Measurements from ENCODE around the gene H6PD. TPM values are rescaled to one million over a fixed set of nuclear protein-coding genes. Genes with fewer than 3 reads are reported as not detected.

Gene H6PD
- 10 to 100 TPM; 13.2 to 13.5 TPM for total RNA-seq

GRCh38 chr1:9234223-9235095 is at the start of gene H6PD:
Gene H6PD (plus strand): TSS chr1:9234774. CDS start chr1:9244935, 10,161 bp downstream.
- ATAC-seq (peak; percentile 89), DNase-seq (peak; percentile 82)
- Mint-ChIP-seq H3K4me1 (peaks cover 39% of the 10 kb centered on the region), H3K9me3 (ENCODE audit: low read depth) (no peaks in the 10 kb centered on the region), H3K27me3 (peaks cover 3% of the 10 kb centered on the region), H3K4me3 (peak within 1 kb of the TSS; percentile 86), H3K36me3 (peaks cover 3% of the 10 kb centered on the region), H3K27ac (peak within 1 kb of the TSS; percentile 93)
- CTCF ChIA-PET, result interaction anchor here (0.8 to 4.1 kb wide), 22 partner anchors 9 to 335 kb away, joined by 3 to 25 read pairs (median 4); partner anchors contain the start of gene GPR157

DNA sequence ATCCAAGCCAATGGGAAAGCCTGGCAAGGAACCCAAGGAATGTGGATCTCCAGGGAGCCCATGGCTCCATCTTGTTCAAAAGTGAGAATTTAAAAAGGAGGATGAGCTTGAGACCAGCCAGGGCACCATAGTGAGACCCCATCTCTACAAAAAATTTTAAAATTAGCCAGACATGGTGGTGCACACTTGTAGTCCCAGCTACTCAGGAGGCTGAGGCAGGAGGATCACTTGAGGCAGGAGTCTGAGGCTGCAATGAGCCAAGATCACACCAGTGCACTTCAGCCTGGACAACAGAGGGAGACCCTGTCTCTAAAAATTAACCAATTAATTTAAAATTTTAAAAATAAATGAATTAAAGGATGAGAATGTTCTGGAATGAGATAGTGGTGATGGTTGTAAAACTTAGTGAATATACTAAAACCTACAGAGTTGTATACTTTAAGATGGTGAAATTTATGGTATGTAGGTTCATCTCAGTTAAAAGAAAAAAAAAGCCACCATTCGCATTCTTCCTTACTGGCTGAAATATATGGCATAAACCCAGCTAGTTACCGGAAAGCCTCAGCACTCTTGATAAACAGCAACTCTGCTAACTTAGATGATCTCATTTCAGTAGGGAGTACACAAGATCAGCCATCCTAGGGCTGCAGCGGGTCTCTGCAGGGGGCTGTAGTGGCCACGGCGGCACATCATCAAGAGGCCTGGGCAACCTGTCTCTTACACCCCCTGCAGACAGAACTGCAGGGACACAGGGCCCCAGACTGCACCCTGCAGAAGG is 48.3 kb upstream of the H6PD start:
- ATAC-seq, result no peak
- Mint-ChIP-seq H3K4me1 (peaks cover 18% of the 10 kb centered on the region), H3K9me3 (ENCODE audit: low read depth) (no peaks in the 10 kb centered on the region), H3K36me3 (peaks cover 6% of the 10 kb centered on the region), H3K4me3 (no peak overlapping the region), H3K27me3 (peaks cover 30% of the 10 kb centered on the region), H3K27ac (no peak overlapping the region)
- no peak for DNase-seq
- CTCF ChIA-PET, result interaction anchor here (1.0 to 1.9 kb wide), 2 partner anchors 10 to 15 kb away, joined by 3 to 8 read pairs; no protein-coding TSS in a partner anchor

- H3K36me3 Mint-ChIP-seq, result peaks cover 2% of the 10 kb centered on the region
- DNase-seq (no peak), ATAC-seq (no peak)
- peaks cover 31% of the 10 kb centered on the region for H3K27me3 Mint-ChIP-seq
- peaks cover 12% of the 10 kb centered on the region for H3K4me1 Mint-ChIP-seq
- H3K27ac Mint-ChIP-seq, result no peak overlapping the region
- CTCF ChIA-PET, result interaction anchor here (1.2 to 1.9 kb wide), 2 partner anchors 10 to 45 kb away, joined by 4 to 8 read pairs; no protein-coding TSS in a partner anchor
- no peak overlapping the region for H3K4me3 Mint-ChIP-seq
- H3K9me3 Mint-ChIP-seq (ENCODE audit: low read depth), result no peaks in the 10 kb centered on the region
Observed at GRCh38 chr1:9187004-9187403, 47.6 kb upstream of the H6PD start.

DNA sequence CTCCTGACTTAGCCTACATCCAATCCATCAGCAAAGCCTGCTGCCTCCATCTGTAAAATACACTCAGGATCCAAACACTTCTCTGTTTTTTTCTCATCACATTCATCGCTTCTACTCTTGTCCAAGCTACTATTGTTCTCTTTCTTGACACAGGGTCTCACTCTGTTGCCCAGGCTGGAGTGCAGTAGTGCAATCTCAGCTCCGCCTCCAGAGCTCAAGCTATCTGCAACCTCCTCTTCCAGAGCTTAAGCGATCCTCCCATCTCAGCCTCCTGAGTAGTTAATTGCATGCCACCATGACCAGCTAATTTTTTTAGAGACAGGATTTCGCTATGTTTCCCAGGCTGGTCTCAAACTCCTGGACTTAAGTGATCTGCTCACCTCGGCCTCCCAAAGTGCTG is 44.3 kb upstream of the H6PD start:
- no peak for DNase-seq
- CTCF ChIA-PET, result interaction anchor here (0.7 to 1.6 kb wide), 3 partner anchors 9 to 48 kb away, joined by 4 to 9 read pairs (median 4); no protein-coding TSS in a partner anchor
- Mint-ChIP-seq H3K36me3 (no peaks in the 10 kb centered on the region), H3K27me3 (peaks cover 43% of the 10 kb centered on the region), H3K9me3 (ENCODE audit: low read depth) (no peaks in the 10 kb centered on the region), H3K27ac (no peak overlapping the region), H3K4me3 (no peak overlapping the region), H3K4me1 (peaks cover 5% of the 10 kb centered on the region)
- ATAC-seq, result no peak

GRCh38 chr1:9191231-9191630 is 43.3 kb upstream of the H6PD start:
- no peak overlapping the region for H3K4me3 Mint-ChIP-seq

GRCh38 chr1:9192578-9193232 is 41.9 kb upstream of the H6PD start:
- DNase-seq (no peak), ATAC-seq (no peak)
- no peak overlapping the region for H3K4me3 Mint-ChIP-seq
- H3K27ac Mint-ChIP-seq, result no peak overlapping the region
- no peaks in the 10 kb centered on the region for H3K9me3 Mint-ChIP-seq (ENCODE audit: low read depth)
- peaks cover 10% of the 10 kb centered on the region for H3K4me1 Mint-ChIP-seq
- CTCF ChIA-PET, result no interaction called here
- peaks cover 52% of the 10 kb centered on the region for H3K27me3 Mint-ChIP-seq
- H3K36me3 Mint-ChIP-seq, result no peaks in the 10 kb centered on the region

More at GRCh38 chr1:9191231-9191630, 43.3 kb upstream of the H6PD start:
- ATAC-seq (no peak), DNase-seq (no peak)
- no peak overlapping the region for H3K27ac Mint-ChIP-seq
- H3K27me3 Mint-ChIP-seq, result peaks cover 41% of the 10 kb centered on the region
- CTCF ChIA-PET, result interaction anchor here (1.6 kb wide), 1 partner anchor 49 kb away, joined by 9 read pairs; no protein-coding TSS in a partner anchor
- H3K36me3 Mint-ChIP-seq, result no peaks in the 10 kb centered on the region
- peaks cover 6% of the 10 kb centered on the region for H3K4me1 Mint-ChIP-seq
- H3K9me3 Mint-ChIP-seq (ENCODE audit: low read depth), result no peaks in the 10 kb centered on the region

DNA sequence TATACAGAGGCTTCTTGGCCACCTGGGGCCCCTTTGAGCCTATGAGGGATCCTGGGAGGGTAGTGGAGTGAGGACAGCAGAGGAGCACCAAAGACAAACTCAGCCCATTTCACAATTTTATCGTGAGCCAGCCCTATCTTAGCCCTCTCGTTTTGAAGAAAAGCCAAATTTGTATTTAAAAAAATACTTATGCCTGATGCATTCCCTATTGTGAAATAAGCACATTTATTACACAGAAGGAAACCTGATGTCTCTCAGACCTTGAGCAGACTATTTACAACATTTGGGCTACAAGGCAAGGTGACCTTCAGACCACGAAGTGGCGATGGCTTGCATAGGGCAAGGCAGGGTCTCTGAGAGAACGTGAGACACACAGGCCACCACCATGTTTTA is 41.3 kb upstream of the H6PD start:
- no peak overlapping the region for H3K27ac Mint-ChIP-seq
- H3K36me3 Mint-ChIP-seq, result no peaks in the 10 kb centered on the region
- H3K9me3 Mint-ChIP-seq (ENCODE audit: low read depth), result no peaks in the 10 kb centered on the region
- peaks cover 57% of the 10 kb centered on the region for H3K27me3 Mint-ChIP-seq
- ATAC-seq (no peak), DNase-seq (no peak)
- CTCF ChIA-PET, result interaction anchor here (1.9 kb wide), 1 partner anchor 57 kb away, joined by 5 read pairs; no protein-coding TSS in a partner anchor
- no peak overlapping the region for H3K4me3 Mint-ChIP-seq
- H3K4me1 Mint-ChIP-seq, result peaks cover 10% of the 10 kb centered on the region

DNA sequence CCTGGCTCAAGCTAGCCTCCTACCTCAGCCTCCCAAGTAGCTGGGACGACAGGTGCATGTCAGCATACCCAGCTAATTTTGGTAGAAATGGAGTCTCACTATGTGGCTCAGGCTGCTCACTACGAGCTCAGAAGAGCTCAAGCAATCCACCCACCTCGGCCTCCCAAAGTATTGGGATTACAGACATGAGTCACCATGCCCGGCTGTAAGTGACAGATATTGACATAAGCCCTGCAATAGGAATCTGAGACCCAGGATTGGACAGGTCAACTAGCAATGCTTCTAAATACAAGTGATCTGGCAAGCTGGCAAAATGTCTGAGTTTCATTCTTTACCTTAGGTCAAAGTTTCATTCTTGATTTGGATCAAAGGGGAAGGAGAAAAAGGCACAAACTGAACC is 40.5 kb upstream of the H6PD start:
- Mint-ChIP-seq H3K9me3 (ENCODE audit: low read depth) (no peaks in the 10 kb centered on the region), H3K27me3 (peaks cover 64% of the 10 kb centered on the region), H3K36me3 (no peaks in the 10 kb centered on the region), H3K27ac (no peak overlapping the region), H3K4me3 (no peak overlapping the region), H3K4me1 (peaks cover 15% of the 10 kb centered on the region)
- CTCF ChIA-PET, result interaction anchor here (0.6 to 1.9 kb wide), 3 partner anchors 56 to 83 kb away, joined by 3 to 5 read pairs (median 3); no protein-coding TSS in a partner anchor
- DNase-seq, result no peak
- ATAC-seq, result no peak

GRCh38 chr1:9195651-9196050 is 38.9 kb upstream of the H6PD start:
- no peaks in the 10 kb centered on the region for H3K9me3 Mint-ChIP-seq (ENCODE audit: low read depth)
- ATAC-seq (no peak), DNase-seq (no peak)
- CTCF ChIA-PET, result interaction anchor here (1.0 to 4.1 kb wide), 9 partner anchors 15 to 295 kb away, joined by 3 to 44 read pairs (median 6); no protein-coding TSS in a partner anchor
- peaks cover 22% of the 10 kb centered on the region for H3K4me1 Mint-ChIP-seq
- peaks cover 72% of the 10 kb centered on the region for H3K27me3 Mint-ChIP-seq
- H3K27ac Mint-ChIP-seq, result no peak overlapping the region
- no peaks in the 10 kb centered on the region for H3K36me3 Mint-ChIP-seq
- no peak overlapping the region for H3K4me3 Mint-ChIP-seq

GRCh38 chr1:9196129-9197040 is 38.2 kb upstream of the H6PD start:
- ATAC-seq (peak; percentile 68), DNase-seq (peak; percentile 74)
- H3K4me1 Mint-ChIP-seq, result peaks cover 28% of the 10 kb centered on the region
- CTCF ChIA-PET, result interaction anchor here (1.0 to 4.1 kb wide), 17 partner anchors 9 to 295 kb away, joined by 3 to 44 read pairs (median 5); no protein-coding TSS in a partner anchor
- no peaks in the 10 kb centered on the region for H3K9me3 Mint-ChIP-seq (ENCODE audit: low read depth)
- H3K27ac Mint-ChIP-seq, result no peak overlapping the region
- H3K4me3 Mint-ChIP-seq, result no peak overlapping the region
- peaks cover 72% of the 10 kb centered on the region for H3K27me3 Mint-ChIP-seq
- H3K36me3 Mint-ChIP-seq, result no peaks in the 10 kb centered on the region

GRCh38 chr1:9197186-9198099 is 37.1 kb upstream of the H6PD start:
- ATAC-seq (no peak), DNase-seq (no peak)
- Mint-ChIP-seq H3K9me3 (ENCODE audit: low read depth) (no peaks in the 10 kb centered on the region), H3K4me1 (peaks cover 37% of the 10 kb centered on the region), H3K36me3 (no peaks in the 10 kb centered on the region), H3K27ac (no peak overlapping the region), H3K27me3 (peaks cover 73% of the 10 kb centered on the region), H3K4me3 (no peak overlapping the region)
- CTCF ChIA-PET, result interaction anchor here (1.0 to 4.1 kb wide), 13 partner anchors 10 to 90 kb away, joined by 4 to 44 read pairs (median 6); no protein-coding TSS in a partner anchor

Measured in activated CD8-positive, alpha-beta memory T cell treated with anti-CD3 and anti-CD28 coated beads, Interleukin-2, amount 10 ng/mL, durations not matched to agents 7 days and 5 days (primary cell).